GM19351 (cell line): ENCODE results near the gene TANGO2.

Source experiments
- ATAC-seq: cut with Tn5 transposase; IDR thresholded peaks from one replicate; pipeline ENCODE4 v1.9.1; 2021; ENCODE audit warnings: mild to moderate bottlenecking, moderate library complexity; ENCODE audit not compliant: unreplicated experiment

Gene TANGO2

GRCh38 chr22:20039683-20040325 is 18.9 kb downstream of the TANGO2 start:
- no peak for ATAC-seq

GRCh38 chr22:20040327-20041200 is 19.7 kb downstream of the TANGO2 start:
- ATAC-seq = no peak

GRCh38 chr22:20043057-20043996 is 22.4 kb downstream of the TANGO2 start:
- no peak for ATAC-seq

- no peak for ATAC-seq
Observed at GRCh38 chr22:20043997-20044342, 23.1 kb downstream of the TANGO2 start.

- no peak for ATAC-seq
Observed at GRCh38 chr22:20044495-20045151, 23.7 kb downstream of the TANGO2 start.

GRCh38 chr22:20046730-20047129 is 25.8 kb downstream of the TANGO2 start:
- no peak for ATAC-seq

- no peak for ATAC-seq
Observed at GRCh38 chr22:20051927-20052308, 31.0 kb downstream of the TANGO2 start.

- ATAC-seq = no peak
Observed at GRCh38 chr22:20052309-20053259, 31.7 kb downstream of the TANGO2 start.

- ATAC-seq = no peak
Observed at GRCh38 chr22:20053407-20054033, 32.6 kb downstream of the TANGO2 start.

GRCh38 chr22:20054034-20054427 is 33.1 kb downstream of the TANGO2 start:
- no peak for ATAC-seq

- no peak for ATAC-seq
Observed at GRCh38 chr22:20054485-20054884, 33.6 kb downstream of the TANGO2 start.

- ATAC-seq = no peak
Observed at GRCh38 chr22:20055144-20055543, 34.2 kb downstream of the TANGO2 start.

- ATAC-seq = no peak
Observed at GRCh38 chr22:20055654-20056053, 34.7 kb downstream of the TANGO2 start.

- no peak for ATAC-seq
Observed at GRCh38 chr22:20056161-20056560, 35.3 kb downstream of the TANGO2 start.

GRCh38 chr22:20056696-20057386 is 35.9 kb downstream of the TANGO2 start:
- no peak for ATAC-seq

GRCh38 chr22:20057596-20058268 is 36.8 kb downstream of the TANGO2 start:
- no peak for ATAC-seq

- ATAC-seq = no peak
Observed at GRCh38 chr22:20058989-20059770, 38.3 kb downstream of the TANGO2 start.
